GM10266 (cell line): ENCODE measurements around the gene SPACA6.
"Not testable (repeated sequence)": the region's sequence is repeated elsewhere in the genome, so short reads cannot be mapped to it uniquely, and the experiment has no call there.

ENCODE experiments used
- DNase-seq: peaks from one replicate; pipeline ENCODE4 v3.0.0; 2012; ENCODE audit errors: extremely low spot score
- TF ChIP-seq, protein P1 (sequence below): IDR thresholded peaks from 2 replicates; pipeline ENCODE4 v1.5.1; 2012; ENCODE audit warnings: mild to moderate bottlenecking, low read depth; ENCODE audit not compliant: control insufficient read depth, insufficient read depth; ENCODE audit errors: missing control alignments

The SPACA6 gene

DNA sequence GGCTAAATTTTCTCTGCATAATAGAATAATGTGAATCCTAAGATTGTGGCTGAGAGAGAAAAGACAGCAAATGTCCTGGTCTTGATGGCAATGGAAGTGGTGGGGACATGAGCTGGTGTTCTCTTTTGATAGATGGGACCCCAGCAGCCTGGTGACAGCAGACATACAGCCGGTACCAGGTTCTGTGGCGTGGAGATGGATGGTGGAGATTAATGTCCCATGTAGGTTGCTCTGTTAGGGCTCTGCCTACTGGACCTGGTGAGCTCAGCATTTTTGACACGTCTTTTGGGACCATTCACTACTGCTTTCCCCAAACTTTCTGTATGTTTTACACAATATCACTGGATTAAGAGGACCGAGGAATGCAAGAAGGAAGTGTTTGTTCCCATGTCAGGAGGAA lies 38.3 kb upstream of the SPACA6 start:
- no peak for DNase-seq

DNA sequence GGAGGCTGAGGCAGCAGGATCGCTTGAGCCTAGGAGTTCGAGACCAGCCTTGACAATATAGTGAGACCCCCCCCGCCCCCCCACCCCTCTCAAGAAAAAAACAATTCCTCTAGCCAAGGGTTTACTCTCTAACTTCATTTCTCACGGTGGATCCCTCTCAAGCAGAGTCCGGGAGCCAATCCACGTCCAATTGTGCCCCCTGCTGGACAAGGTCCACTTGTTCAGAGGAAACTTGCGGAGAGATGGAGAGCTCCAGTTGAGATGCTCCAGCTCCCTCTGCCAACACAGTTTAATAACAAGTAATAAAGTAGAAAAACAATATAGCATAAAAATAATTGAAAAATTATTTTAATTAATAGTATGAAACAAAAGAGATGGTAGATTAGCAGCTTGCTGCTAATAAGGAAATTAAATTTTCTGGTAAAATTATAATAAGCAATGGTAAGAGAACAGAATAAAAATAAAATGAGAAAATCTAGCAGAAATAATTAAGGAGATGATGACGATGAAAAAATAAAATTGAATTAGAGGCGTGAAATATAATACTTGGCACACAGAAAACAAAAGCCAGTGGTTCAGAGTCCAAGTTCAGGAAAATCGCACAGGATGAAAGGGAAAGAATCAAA lies 32.0 kb upstream of the SPACA6 start:
- TF ChIP-seq, protein P1, sequence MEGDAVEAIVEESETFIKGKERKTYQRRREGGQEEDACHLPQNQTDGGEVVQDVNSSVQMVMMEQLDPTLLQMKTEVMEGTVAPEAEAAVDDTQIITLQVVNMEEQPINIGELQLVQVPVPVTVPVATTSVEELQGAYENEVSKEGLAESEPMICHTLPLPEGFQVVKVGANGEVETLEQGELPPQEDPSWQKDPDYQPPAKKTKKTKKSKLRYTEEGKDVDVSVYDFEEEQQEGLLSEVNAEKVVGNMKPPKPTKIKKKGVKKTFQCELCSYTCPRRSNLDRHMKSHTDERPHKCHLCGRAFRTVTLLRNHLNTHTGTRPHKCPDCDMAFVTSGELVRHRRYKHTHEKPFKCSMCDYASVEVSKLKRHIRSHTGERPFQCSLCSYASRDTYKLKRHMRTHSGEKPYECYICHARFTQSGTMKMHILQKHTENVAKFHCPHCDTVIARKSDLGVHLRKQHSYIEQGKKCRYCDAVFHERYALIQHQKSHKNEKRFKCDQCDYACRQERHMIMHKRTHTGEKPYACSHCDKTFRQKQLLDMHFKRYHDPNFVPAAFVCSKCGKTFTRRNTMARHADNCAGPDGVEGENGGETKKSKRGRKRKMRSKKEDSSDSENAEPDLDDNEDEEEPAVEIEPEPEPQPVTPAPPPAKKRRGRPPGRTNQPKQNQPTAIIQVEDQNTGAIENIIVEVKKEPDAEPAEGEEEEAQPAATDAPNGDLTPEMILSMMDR: peak; percentile 77
- DNase-seq: peak; percentile 59

More for the DNA sequence above, 38.3 kb upstream of the SPACA6 start:
- TF ChIP-seq, protein P1: no peak

DNA sequence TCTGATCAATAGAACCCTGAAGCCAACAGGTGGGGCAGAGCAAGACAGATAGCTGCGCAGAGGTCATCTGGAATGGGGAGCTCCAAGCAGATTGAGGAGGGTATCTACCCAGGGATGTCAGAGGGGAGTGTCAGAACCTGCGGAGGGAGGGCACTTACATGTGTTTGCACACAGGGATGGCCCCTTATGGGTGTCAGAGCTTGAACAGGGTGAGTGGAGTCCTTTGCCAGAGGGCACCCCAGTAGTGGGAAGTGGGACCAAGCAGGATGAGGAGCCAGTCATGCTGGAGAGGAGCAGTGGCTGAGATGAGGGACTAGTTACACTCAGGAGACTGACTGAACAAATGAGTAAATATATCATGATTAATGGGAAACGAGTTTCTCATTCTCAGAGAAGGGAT lies 29.5 kb upstream of the SPACA6 start:
- TF ChIP-seq, protein P1: no peak
- no peak for DNase-seq

DNA sequence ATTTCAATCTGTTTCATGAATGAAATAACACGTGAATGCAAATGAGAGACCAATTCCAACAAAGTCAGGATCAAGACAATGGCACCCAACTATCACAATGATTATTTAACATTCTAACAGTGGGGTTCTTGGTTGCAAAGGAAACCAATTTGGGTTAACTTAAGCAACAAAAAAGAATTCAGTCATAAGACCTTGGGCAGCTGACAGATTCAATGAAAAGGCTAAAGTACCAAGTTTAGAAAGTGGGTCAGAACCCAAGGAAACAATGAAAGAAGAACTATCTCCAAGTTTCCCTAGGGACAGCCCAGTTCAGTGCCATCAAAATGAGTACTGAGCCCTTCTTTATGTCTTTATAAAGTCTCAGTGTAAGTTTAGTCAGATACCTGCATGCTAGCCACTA lies 29.0 kb upstream of the SPACA6 start:
- TF ChIP-seq, protein P1: no peak
- DNase-seq: no peak

DNA sequence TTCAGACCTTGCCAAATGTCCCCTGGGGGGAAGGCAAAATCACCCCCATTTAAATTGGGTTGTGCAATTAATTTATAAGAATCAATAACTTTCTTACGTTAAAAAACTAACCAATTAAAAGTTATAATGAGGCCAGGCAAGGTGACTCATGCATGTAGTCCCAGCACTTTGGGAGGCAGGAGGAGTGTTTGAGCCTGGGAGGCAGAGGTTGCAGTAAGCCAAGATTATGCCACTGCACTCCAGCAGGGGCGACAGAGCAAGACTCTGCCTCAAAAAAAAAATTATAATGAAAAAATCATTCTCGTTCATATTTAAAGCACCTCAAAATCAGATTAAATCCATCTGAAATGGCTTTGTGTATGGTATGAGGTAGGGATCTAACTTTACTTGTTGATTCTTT lies 28.1 kb upstream of the SPACA6 start:
- TF ChIP-seq, protein P1: no peak
- no peak for DNase-seq

DNA sequence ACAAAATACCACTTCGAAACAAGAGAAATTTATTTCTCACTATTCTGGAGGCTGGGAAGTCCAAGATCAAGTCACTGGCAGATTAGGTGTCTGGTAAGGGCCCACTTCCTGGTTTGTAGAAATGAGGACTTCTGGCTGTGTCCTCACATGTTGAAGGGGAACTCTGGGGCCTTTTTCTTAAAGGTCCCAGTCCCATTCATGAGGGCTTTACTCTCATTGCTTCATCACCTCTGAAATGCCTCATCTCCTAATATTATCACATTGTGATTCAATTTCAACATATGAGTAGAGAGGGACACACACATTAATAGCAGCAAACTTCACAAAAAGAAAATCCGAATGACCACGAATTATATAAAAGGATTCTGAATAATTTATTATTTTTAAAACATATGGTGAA lies 24.9 kb upstream of the SPACA6 start:
- DNase-seq: no peak
- TF ChIP-seq, protein P1: no peak

DNA sequence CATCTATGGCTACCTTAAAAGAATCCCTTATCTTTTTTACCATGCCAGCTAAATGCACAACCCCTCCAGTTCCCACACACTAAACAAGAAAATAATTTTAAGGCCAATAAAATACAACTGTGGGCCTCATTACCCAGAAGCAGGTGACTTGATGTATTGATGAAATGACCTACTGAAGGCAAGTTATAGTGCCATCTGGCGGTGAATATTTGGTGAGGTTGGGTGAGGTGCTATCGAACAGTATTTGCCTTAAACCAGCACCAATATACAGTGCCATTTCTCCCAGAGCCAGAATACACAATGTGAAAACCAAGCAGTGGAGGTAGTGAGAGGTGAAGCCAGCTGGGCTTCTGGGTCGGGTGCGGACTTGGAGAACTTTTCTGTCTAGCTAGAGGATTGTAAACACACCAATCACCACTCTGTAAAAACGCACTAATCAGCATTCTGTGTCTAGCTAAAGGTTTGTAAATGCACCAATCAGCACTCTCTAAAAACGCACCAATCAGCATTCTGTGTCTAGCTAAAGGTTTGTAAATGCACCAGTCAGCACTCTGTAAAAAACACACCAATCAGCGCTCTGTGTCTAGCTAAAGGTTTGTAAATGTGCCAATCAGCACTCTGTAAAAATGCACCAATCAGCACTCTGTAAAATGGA lies 17.1 kb upstream of the SPACA6 start:
- DNase-seq: not testable (repeated sequence)

More for the DNA sequence above, 17.1 kb upstream of the SPACA6 start:
- TF ChIP-seq, protein P1: peak; percentile 15
